ENCODE data around the gene CYP2J2.

GRCh38 chr1:59906931-59907330 lies 19.6 kb downstream of the CYP2J2 start:
- TF ChIP-seq POLR2A (IDR thresholded peaks at IDR 0.05; ENCODE audit: low read length) (no peak), GATA1 (IDR thresholded peaks at IDR 0.05; ENCODE audit: low read depth, low read length) (no peak)

All from erythroblast (primary cell).